ENCODE results near the gene TPCN2. TPM values are rescaled to one million over a fixed set of nuclear protein-coding genes. Genes with fewer than 3 reads are reported as not detected.

The TPCN2 gene
- total and polyA plus RNA-seq, 9 of the 15 experiments (the other 6 are each of a cell fraction or from before 2014, with no cell fraction given), result 0.66 to 10.2 (median 4.6) TPM

DNA sequence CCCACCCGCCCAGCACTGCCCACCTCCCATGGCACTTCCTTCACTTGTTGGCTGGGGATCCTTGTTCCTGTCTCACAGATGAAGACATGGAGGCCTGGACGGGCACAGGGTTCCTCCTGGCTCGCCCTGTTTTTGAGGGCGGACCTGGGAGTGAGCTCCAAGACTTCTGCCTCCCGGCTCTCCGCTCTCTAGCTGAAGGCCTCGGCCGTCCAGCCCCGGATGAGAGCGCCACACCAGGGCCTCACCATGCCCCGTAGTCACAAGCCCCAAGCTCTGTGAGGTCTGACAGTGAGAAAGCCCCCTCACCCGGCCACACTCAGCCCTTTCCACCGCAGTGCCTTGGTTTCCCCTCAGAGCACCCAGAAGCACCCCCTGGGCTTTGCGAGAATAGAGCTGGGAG lies 9.1 kb downstream of the TPCN2 start (continued):
- no peak for TF ChIP-seq CCNT2 (IDR thresholded peaks at IDR 0.05; ENCODE audit: borderline replicate concordance, extremely low read depth, insufficient read length, low read depth, low read length)

DNA sequence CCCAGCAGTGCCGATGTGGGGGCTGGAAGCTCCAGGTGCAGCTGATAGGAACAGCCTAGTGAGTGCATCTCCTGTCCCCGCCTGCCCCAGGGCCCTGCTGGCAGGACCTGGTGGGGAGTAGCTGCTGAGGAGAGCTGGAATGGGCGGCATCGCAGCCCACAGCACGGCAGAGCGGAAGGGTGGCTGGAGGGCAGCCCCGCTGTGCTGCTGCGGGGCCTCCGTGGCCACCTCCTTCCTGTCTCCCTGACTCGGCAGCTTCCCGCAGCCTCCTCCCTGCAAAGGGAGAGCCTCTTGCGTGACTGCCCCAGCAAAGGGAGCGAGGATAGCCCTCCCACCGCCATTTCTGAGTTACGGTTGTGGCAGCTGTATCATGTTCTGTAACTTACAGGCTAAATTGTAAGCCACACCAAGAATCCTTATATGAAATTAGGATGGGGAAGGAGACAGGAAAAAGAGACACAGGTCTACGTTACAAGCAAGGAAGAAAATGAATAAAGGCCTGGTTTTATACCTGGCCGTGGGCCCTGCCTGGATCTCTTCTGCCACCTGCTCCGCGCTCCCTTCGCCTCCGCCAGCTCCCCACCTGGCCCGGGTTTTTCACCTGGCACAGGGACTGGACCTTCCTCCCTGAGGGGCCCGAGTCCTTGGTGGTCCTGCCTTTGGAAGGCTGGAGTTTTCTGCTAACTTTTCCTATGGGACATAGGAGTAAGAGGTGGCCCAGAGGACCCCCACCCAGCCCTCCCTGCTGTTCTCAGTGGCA lies 10.0 kb downstream of the TPCN2 start:
- Histone ChIP-seq H3K27me3 (ENCODE audit: control insufficient read depth in 2 of 2, insufficient read depth in 2 of 2, low read length in 2 of 2) (no peaks in the 10 kb centered on the region), H3K36me3 (ENCODE audit: control insufficient read depth, insufficient read depth, low read length) (no peaks in the 10 kb centered on the region; the same call in 2 of the 3 replicates), H3K4me1 (replicated peaks in 1 of 2; ENCODE audit: control insufficient read depth in 2 of 2, insufficient read depth in 2 of 2, low read length in 2 of 2) (peaks cover 0 to 22% of the 10 kb centered on the region in 2 experiments; a peak in 2 of 5 replicates), H2AFZ (ENCODE audit: low read depth, low read length) (no peak overlapping the region), H3K9me1 (ENCODE audit: control insufficient read depth, insufficient read depth, low read length) (no peaks in the 10 kb centered on the region), H3K9ac (ENCODE audit: insufficient read depth in 1 of 2, low read depth in 2 of 2, low read length in 2 of 2) (no peak overlapping the region; a peak in 1 of 4 replicates), H3K4me2 (ENCODE audit: insufficient read depth, low read length) (no peak overlapping the region), H3K9me3 (replicated peaks; ENCODE audit: control insufficient read depth, insufficient read depth, low read depth, low read length) (no peaks in the 10 kb centered on the region), H3K27ac (ENCODE audit: extremely low read depth, low read depth, low read length) (no peak overlapping the region), H3K79me2 (ENCODE audit: control insufficient read depth, insufficient read depth, low read length) (no peaks in the 10 kb centered on the region), H4K20me1 (replicated peaks; ENCODE audit: control insufficient read depth, insufficient read depth, low read length) (peaks cover 9% of the 10 kb centered on the region; the same call in 1 of the 2 replicates), H3K4me3 (no peak overlapping the region)
- BruUV-seq (replicated peaks), result no TSS peak
- POLR2A ChIA-PET, result interaction anchor here (0.7 to 1.1 kb wide), 2 partner anchors 16 to 830 kb away, joined by 3 to 4 read pairs; no protein-coding TSS in a partner anchor
- FAIRE-seq, result no peak
- intact Hi-C loops (cut with micrococcal nuclease) (no loop called here), in situ Hi-C loops (cut with MboI) (no loop called here)
- 64% methylated on average over 23 of the region's 23 CpGs for WGBS (ENCODE audit: insufficient coverage, low coverage, missing lambda C conversion rate)
- CTCF ChIA-PET (ENCODE audit: low intra/inter-chr PET ratio), result no interaction called here
- ATAC-seq, result peak; percentile 34
- TF ChIP-seq FOXP1 (CRISPR knock-in tag; IDR thresholded peaks at IDR 0.05), result no peak
- DNase-seq (ENCODE audit: extremely low read depth in 1 of 4, low spot score in 3 of 4), result no peak

Data from K562 (cell line).